H1 (cell line): ENCODE results near the gene NIT2. TPM values are rescaled to one million over a fixed set of nuclear protein-coding genes. Genes with fewer than 3 reads are reported as not detected.

ENCODE experiments used
- CTCF ChIA-PET: fragments of 300-600 bp; sonication (Branson Sonifier 250); formaldehyde crosslinking; loops from one replicate; lab custom pipeline; 2021; ENCODE audit not compliant: partially characterized antibody; lab: Charles Lee
- POLR2A ChIA-PET: fragments of 300-600 bp; sonication (Branson Sonifier 250); formaldehyde crosslinking; loops from one replicate; lab custom pipeline; 2021; ENCODE audit warnings: inconsistent platforms; ENCODE audit not compliant: partially characterized antibody; lab: Charles Lee
- DNase-seq, 2 experiments: peaks; one replicate each; pipeline versions ENCODE4 v3.0.0 to v3.0.0-alpha.2; 2010 to 2022; ENCODE audit warnings: low spot score in 2 of 2, low read depth in 1 of 2, mixed read lengths in 1 of 2
- FAIRE-seq: peaks from 2 replicates; lab custom pipeline; 2011; peaks lifted over from hg19 to GRCh38; lab: Jason Lieb, UNC
- H2AFZ ChIP-seq: 2 replicates; pipeline ENCODE4 v1.8.1; 2012; ENCODE audit warnings: low read length, inconsistent platforms
- H2AK5ac ChIP-seq: 2 replicates; pipeline ENCODE4 v1.6.1; 2013; ENCODE audit warnings: low read depth, low read length
- H2BK120ac ChIP-seq: replicated peaks from 2 replicates; pipeline ENCODE3; 2013; ENCODE audit warnings: low read depth, low read length, inconsistent platforms
- H2BK12ac ChIP-seq: 2 replicates; pipeline ENCODE4 v1.6.1; 2013; ENCODE audit warnings: low read depth, low read length
- H2BK15ac ChIP-seq: 2 replicates; pipeline ENCODE4 v1.6.1; 2013; ENCODE audit warnings: low read length
- H2BK20ac ChIP-seq: 2 replicates; pipeline ENCODE4 v1.6.1; 2013; ENCODE audit warnings: low read length
- H2BK5ac ChIP-seq: 2 replicates; pipeline ENCODE4 v1.6.1; 2013; ENCODE audit warnings: low read depth, low read length
- H3K14ac ChIP-seq: 2 replicates; pipeline ENCODE4 v1.6.1; 2013; ENCODE audit warnings: inconsistent platforms; ENCODE audit not compliant: insufficient read length
- H3K18ac ChIP-seq: 2 replicates; pipeline ENCODE4 v1.6.1; 2013; ENCODE audit warnings: low read length; ENCODE audit errors: extremely low read depth
- H3K23ac ChIP-seq: 2 replicates; pipeline ENCODE4 v1.6.1; 2013; ENCODE audit warnings: inconsistent platforms; ENCODE audit not compliant: insufficient read length
- H3K23me2 ChIP-seq: 2 replicates; pipeline ENCODE4 v1.6.1; 2013; ENCODE audit warnings: low read depth, low read length
- H3K27ac ChIP-seq: 2 replicates; pipeline ENCODE4 v1.6.1; 2011; ENCODE audit warnings: low read depth, low read length, inconsistent platforms
- H3K27me3 ChIP-seq, 4 experiments: replicated peaks in 1 of 4; 1 replicate in 1 of 4; 2 replicates in 3 of 4; pipeline versions ENCODE4 v1.6.1 to v1.8.1; 2011 to 2013; ENCODE audit warnings: low read length in 3 of 4, mild to moderate bottlenecking in 3 of 4, inconsistent platforms in 2 of 4, mixed read lengths in 2 of 4, moderate library complexity in 1 of 4; ENCODE audit not compliant: control insufficient read depth in 3 of 4, insufficient read depth in 3 of 4; ENCODE audit errors: extremely low read depth in 1 of 4
- H3K36me3 ChIP-seq, 4 experiments: 2 replicates each; pipeline versions ENCODE4 v1.6.1 to v1.8.1; 2011 to 2013; ENCODE audit warnings: mild to moderate bottlenecking in 4 of 4, low read length in 3 of 4, moderate library complexity in 2 of 4, control low read depth in 1 of 4, inconsistent platforms in 1 of 4; ENCODE audit not compliant: insufficient read depth in 4 of 4, control insufficient read depth in 2 of 4
- H3K4ac ChIP-seq: replicated peaks from 2 replicates; pipeline ENCODE3; 2013; ENCODE audit warnings: low read length, low read depth, mixed read lengths, inconsistent platforms; ENCODE audit not compliant: insufficient read length
- H3K4me1 ChIP-seq, 4 experiments: replicated peaks in 1 of 4; 1 replicate in 1 of 4; 2 replicates in 3 of 4; pipeline versions ENCODE4 v1.6.1 to v1.8.1; 2011 to 2013; ENCODE audit warnings: low read length in 3 of 4, inconsistent platforms in 2 of 4, mixed read lengths in 1 of 4; ENCODE audit not compliant: insufficient read depth in 4 of 4, control insufficient read depth in 3 of 4
- H3K4me2 ChIP-seq, 2 experiments: 2 replicates each; pipeline versions ENCODE4 v1.6.1 to v1.8.1; 2011 to 2013; ENCODE audit warnings: low read depth in 2 of 2, low read length in 2 of 2, control low read depth in 1 of 2, inconsistent platforms in 1 of 2, mild to moderate bottlenecking in 1 of 2; ENCODE audit not compliant: insufficient read depth in 1 of 2
- H3K4me3 ChIP-seq, 4 experiments: fragments of 200-600, 300-600 bp in 1 of 4; sonication (generic), shearing (Covaris generic), sonication (Bioruptor Twin) in 1 of 4; 2 replicates each; pipeline versions ENCODE4 v1.5.1 to v1.8.1; 2011 to 2016; ENCODE audit warnings: low read length in 4 of 4, low read depth in 3 of 4, control low read depth in 2 of 4, inconsistent platforms in 2 of 4, mild to moderate bottlenecking in 2 of 4, mixed read lengths in 1 of 4, moderate library complexity in 1 of 4; ENCODE audit not compliant: insufficient read depth in 2 of 4; ENCODE audit errors: extremely low read depth in 1 of 4
- H3K56ac ChIP-seq: replicated peaks from 2 replicates; pipeline ENCODE3; 2013; ENCODE audit warnings: low read depth, mild to moderate bottlenecking, mixed read lengths, low read length, inconsistent platforms; ENCODE audit not compliant: insufficient read length
- H3K79me1 ChIP-seq: 2 replicates; pipeline ENCODE4 v1.6.1; 2013; ENCODE audit warnings: low read depth, low read length, control low read depth
- H3K79me2 ChIP-seq, 2 experiments: 2 replicates each; pipeline versions ENCODE4 v1.6.1 to v1.8.1; 2012 to 2013; ENCODE audit warnings: low read length in 2 of 2, mild to moderate bottlenecking in 2 of 2, inconsistent platforms in 1 of 2; ENCODE audit not compliant: insufficient read depth in 2 of 2, control insufficient read depth in 1 of 2
- H3K9ac ChIP-seq, 4 experiments: replicated peaks in 1 of 4; 1 replicate in 1 of 4; 2 replicates in 3 of 4; pipeline versions ENCODE4 v1.6.1 to v1.8.1; 2011 to 2013; ENCODE audit warnings: low read depth in 3 of 4, low read length in 3 of 4, control low read depth in 2 of 4, mild to moderate bottlenecking in 2 of 4, moderate library complexity in 2 of 4, inconsistent platforms in 1 of 4; ENCODE audit errors: extremely low read depth in 1 of 4
- H3K9me3 ChIP-seq, 2 experiments: 2 replicates each; pipeline versions ENCODE4 v1.6.1 to v1.8.1; 2012 to 2013; ENCODE audit warnings: mild to moderate bottlenecking in 2 of 2, moderate library complexity in 2 of 2, control low read depth in 1 of 2, inconsistent platforms in 1 of 2, low read depth in 1 of 2, low read length in 1 of 2, mixed read lengths in 1 of 2; ENCODE audit not compliant: insufficient read depth in 2 of 2
- H4K20me1 ChIP-seq, 2 experiments: replicated peaks in 1 of 2; 2 replicates each; pipeline versions ENCODE3 to v1.8.1; 2011 to 2013; ENCODE audit warnings: inconsistent platforms in 2 of 2, low read length in 2 of 2, mild to moderate bottlenecking in 1 of 2; ENCODE audit not compliant: insufficient read depth in 2 of 2, control insufficient read depth in 1 of 2
- H4K5ac ChIP-seq: 2 replicates; pipeline ENCODE4 v1.6.1; 2013; ENCODE audit warnings: low read length, low read depth, mixed read lengths, inconsistent platforms; ENCODE audit not compliant: insufficient read length
- H4K8ac ChIP-seq: 2 replicates; pipeline ENCODE4 v1.8.0; 2013; ENCODE audit warnings: mild to moderate bottlenecking, moderate library complexity, low read length, inconsistent platforms; ENCODE audit not compliant: insufficient read depth; ENCODE audit errors: extremely low read depth
- H4K91ac ChIP-seq: replicated peaks from 2 replicates; pipeline ENCODE3; 2013; ENCODE audit warnings: low read length, mixed read lengths, inconsistent platforms; ENCODE audit not compliant: insufficient read length
- CEBPB ChIP-seq: IDR thresholded peaks from 2 replicates; pipeline ENCODE4 v1.6.1; 2012; ENCODE audit warnings: low read depth, low read length
- EP300 ChIP-seq, 2 experiments: IDR thresholded peaks; 1 replicate in 1 of 2; 2 replicates in 1 of 2; pipeline ENCODE4 v1.6.1; 2011 to 2012; ENCODE audit warnings: low read depth in 2 of 2, low read length in 2 of 2, mild to moderate bottlenecking in 2 of 2, borderline replicate concordance in 1 of 2, inconsistent platforms in 1 of 2, moderate library complexity in 1 of 2
- JUN ChIP-seq: IDR thresholded peaks from 2 replicates; pipeline ENCODE4 v1.6.1; 2011; ENCODE audit warnings: low read depth, mild to moderate bottlenecking, improper control_type of control experiment, low read length
- KDM5A ChIP-seq: fragments of 200-600 bp; IDR thresholded peaks from 2 replicates; pipeline ENCODE4 v1.7.1; 2012; ENCODE audit warnings: mild to moderate bottlenecking, low read length, inconsistent platforms, mixed read lengths
- MAX ChIP-seq: IDR thresholded peaks from 2 replicates; pipeline ENCODE4 v1.6.1; 2012; ENCODE audit warnings: inconsistent platforms
- NRF1 ChIP-seq: IDR thresholded peaks from 2 replicates; pipeline ENCODE4 v1.6.1; 2011; ENCODE audit warnings: mild to moderate bottlenecking, low read depth, low read length, improper control_type of control experiment
- SAP30 ChIP-seq: fragments of 300-600 bp; sonication (generic); IDR thresholded peaks from 2 replicates; pipeline ENCODE4 v1.7.1; 2012; ENCODE audit warnings: low read length, moderate library complexity, mild to moderate bottlenecking, inconsistent platforms; ENCODE audit not compliant: insufficient read depth, insufficient replicate concordance
- SIX5 ChIP-seq: IDR thresholded peaks from 2 replicates; pipeline ENCODE4 v1.6.1; 2011; ENCODE audit warnings: mild to moderate bottlenecking, low read depth, low read length
- TCF12 ChIP-seq: IDR thresholded peaks from 2 replicates; pipeline ENCODE4 v1.6.1; 2011; ENCODE audit warnings: low read depth, mild to moderate bottlenecking, low read length
- polyA plus RNA-seq, 7 experiments: library from polyadenylated mRNA; depleted of rRNA in 3 of 7; stranded (reverse) in 5 of 7; unstranded in 2 of 7; fragments of >200 nt in 5 of 7; fragments of 200-250 nt in 2 of 7; gene quantifications; 1 replicate in 5 of 7; 2 replicates in 1 of 7; 4 replicates in 1 of 7; pipeline versions ENCODE4 v1.2.1 to v1.2.3, GENCODE V29; 2011 to 2013; ENCODE audit warnings: missing spikeins in 2 of 7, mixed read lengths in 2 of 7
- total RNA-seq: library from RNA; stranded (reverse); fragmentation: NEBNext Ultra II Directional; extraction: Animal tissue kit (Norgen Biotek cat#: 25700); gene quantifications from 2 replicates; pipeline ENCODE4 v1.2.1, GENCODE V29; 2021

NIT2 gene
- total and polyA plus RNA-seq, 2 of the 8 experiments (the other 6 are each of a cell fraction or from before 2014, with no cell fraction given), result 15.2 to 25.3 TPM

- no peaks in the 10 kb centered on the region for H3K23me2 ChIP-seq
- ChIA-PET CTCF (no interaction called here), POLR2A (no interaction called here)
- H3K9me3 ChIP-seq, result no peaks in the 10 kb centered on the region; a peak in 1 of 4 replicates
- no peak overlapping the region for H3K4me3 ChIP-seq
- DNase-seq, result no peak
- H3K27ac ChIP-seq, result no peak overlapping the region
- H2BK15ac ChIP-seq, result no peak overlapping the region
- no peak overlapping the region for H3K4ac ChIP-seq
- H4K5ac ChIP-seq, result no peak overlapping the region
- no peak overlapping the region for H3K9ac ChIP-seq
- H3K36me3 ChIP-seq, result peaks cover 0 to 1% (median 0%) of the 10 kb centered on the region in 4 experiments; a peak in 2 of 8 replicates
- H2AFZ ChIP-seq, result no peak overlapping the region
- no peak overlapping the region for H3K23ac ChIP-seq
- no peak overlapping the region for H2BK5ac ChIP-seq
- no peaks in the 10 kb centered on the region for H3K79me1 ChIP-seq
- H3K14ac ChIP-seq, result no peak overlapping the region
- H3K4me1 ChIP-seq, result no peaks in the 10 kb centered on the region
- no peaks in the 10 kb centered on the region for H4K20me1 ChIP-seq
- H2AK5ac ChIP-seq, result no peak overlapping the region
- H3K18ac ChIP-seq, result no peak overlapping the region
- H2BK120ac ChIP-seq, result no peak overlapping the region
- H4K91ac ChIP-seq, result no peak overlapping the region
- H4K8ac ChIP-seq, result no peak overlapping the region
- FAIRE-seq, result no peak
- no peak for TF ChIP-seq SIX5
- no peak for TF ChIP-seq EP300 (IDR thresholded peaks at IDR 0.05; ENCODE audit: borderline replicate concordance in 1 of 2, low read depth in 2 of 2, low read length in 2 of 2)
- no peak for TF ChIP-seq SAP30
- TF ChIP-seq CEBPB, result no peak
- no peak for TF ChIP-seq KDM5A
- TF ChIP-seq MAX, result no peak
- TF ChIP-seq JUN, result no peak
- TF ChIP-seq TCF12, result no peak
- no peak for TF ChIP-seq NRF1
- H3K4me2 ChIP-seq, result no peak overlapping the region
- no peak overlapping the region for H2BK20ac ChIP-seq
- H2BK12ac ChIP-seq, result no peak overlapping the region
- H3K27me3 ChIP-seq, result no peaks in the 10 kb centered on the region
- no peaks in the 10 kb centered on the region for H3K79me2 ChIP-seq
- no peak overlapping the region for H3K56ac ChIP-seq
Observed at GRCh38 chr3:100324044-100324443, 10.5 kb upstream of the NIT2 start.
